Activated CD8-positive, alpha-beta T cell treated with anti-CD3 and anti-CD28 coated beads, Interleukin-2, amount 10 ng/mL, durations not matched to agents 7 days and 5 days (primary cell): Measurements from ENCODE around the gene KLF8. TPM values are rescaled to one million over a fixed set of nuclear protein-coding genes. Genes with fewer than 3 reads are reported as not detected.
"Not testable (repeated sequence)": the region's sequence is repeated elsewhere in the genome, so short reads cannot be mapped to it uniquely, and the experiment has no call there.

Experiments
- ATAC-seq: fragments of 150-1000 bp; cut with Tn5 transposase; one replicate; pipeline ENCODE4 v1.10.0; 2021; ENCODE audit warnings: moderate library complexity
- CTCF ChIA-PET: fragments of 350-600 bp; sonication (Branson Sonifier 250); formaldehyde crosslinking; loops from one replicate; lab custom pipeline; 2021; ENCODE audit warnings: antibody characterized with exemption; lab: Charles Lee
- POLR2A ChIA-PET: fragments of 350-600 bp; sonication (Branson Sonifier 250); formaldehyde crosslinking; loops from one replicate; lab custom pipeline; 2021; ENCODE audit warnings: antibody characterized with exemption; lab: Charles Lee
- DNase-seq: peaks from one replicate; pipeline ENCODE4 v3.0.0-alpha.2; 2020
- H3K27ac Mint-ChIP-seq: one replicate; pipeline ENCODE4 v1.8.0; 2021; ENCODE audit warnings: mild to moderate bottlenecking, mixed read lengths
- H3K27me3 Mint-ChIP-seq: one replicate; pipeline ENCODE4 v1.8.0; 2021; ENCODE audit warnings: low read depth, mixed read lengths
- H3K36me3 Mint-ChIP-seq: one replicate; pipeline ENCODE4 v1.8.0; 2021; ENCODE audit warnings: low read depth, mixed read lengths
- H3K4me1 Mint-ChIP-seq: one replicate; pipeline ENCODE4 v1.8.0; 2021; ENCODE audit warnings: low read depth, mixed read lengths
- H3K4me3 Mint-ChIP-seq: one replicate; pipeline ENCODE4 v1.8.0; 2021; ENCODE audit warnings: mild to moderate bottlenecking, mixed read lengths
- H3K9me3 Mint-ChIP-seq: one replicate; pipeline ENCODE4 v1.8.0; 2022; ENCODE audit warnings: mixed read lengths; ENCODE audit not compliant: insufficient read depth
- total RNA-seq, 2 experiments: library from RNA; stranded (reverse); gene quantifications; one replicate each; pipeline ENCODE4 v1.2.3, GENCODE V29; 2021

The KLF8 gene
- 1 to 10 TPM; 2.8 TPM for total RNA-seq

GRCh38 chrX:56232221-56233082 is at the start of gene KLF8:
TSS of gene KLF8 (plus strand) at chrX:56232356. CDS start at chrX:56233335, 979 bp downstream.
- no peaks in the 10 kb centered on the region for H3K36me3 Mint-ChIP-seq
- POLR2A ChIA-PET = no interaction called here
- ATAC-seq (peak; percentile 92), DNase-seq (peak; percentile 57)
- H3K27ac Mint-ChIP-seq = peak within 1 kb of the TSS; percentile 30
- H3K4me1 Mint-ChIP-seq = peaks cover 16% of the 10 kb centered on the region
- H3K27me3 Mint-ChIP-seq = peaks cover 16% of the 10 kb centered on the region
- no peaks in the 10 kb centered on the region for H3K9me3 Mint-ChIP-seq
- peak within 1 kb of the TSS; percentile 73 for H3K4me3 Mint-ChIP-seq
- CTCF ChIA-PET = interaction anchor here (1.0 to 2.4 kb wide), 3 partner anchors 9 to 324 kb away, joined by 3 to 17 read pairs (median 3); no protein-coding TSS in a partner anchor

GRCh38 chrX:56206945-56207344 is 25.2 kb upstream of the KLF8 start:
- POLR2A ChIA-PET, H3K9me3 Mint-ChIP-seq, H3K27me3 Mint-ChIP-seq: not testable (repeated sequence)

GRCh38 chrX:56211701-56212100 is 20.5 kb upstream of the KLF8 start:
- POLR2A ChIA-PET = no interaction called here

More at GRCh38 chrX:56206945-56207344, 25.2 kb upstream of the KLF8 start:
- H3K4me3 Mint-ChIP-seq, ATAC-seq, H3K27ac Mint-ChIP-seq, H3K4me1 Mint-ChIP-seq, DNase-seq, H3K36me3 Mint-ChIP-seq, CTCF ChIA-PET: not testable (repeated sequence)

GRCh38 chrX:56216332-56216731 is 15.8 kb upstream of the KLF8 start:
- CTCF ChIA-PET = interaction anchor here (0.6 kb wide), 1 partner anchor 512 kb away, joined by 3 read pairs; no protein-coding TSS in a partner anchor
- DNase-seq (no peak), ATAC-seq (no peak)
- H3K27me3 Mint-ChIP-seq = no peaks in the 10 kb centered on the region
- no peaks in the 10 kb centered on the region for H3K36me3 Mint-ChIP-seq
- H3K4me1 Mint-ChIP-seq = no peaks in the 10 kb centered on the region
- no peaks in the 10 kb centered on the region for H3K9me3 Mint-ChIP-seq
- no peak overlapping the region for H3K27ac Mint-ChIP-seq
- no peak overlapping the region for H3K4me3 Mint-ChIP-seq
- POLR2A ChIA-PET = no interaction called here

More at GRCh38 chrX:56211701-56212100, 20.5 kb upstream of the KLF8 start:
- CTCF ChIA-PET = no interaction called here
- no peaks in the 10 kb centered on the region for H3K9me3 Mint-ChIP-seq
- no peaks in the 10 kb centered on the region for H3K4me1 Mint-ChIP-seq
- no peak overlapping the region for H3K27ac Mint-ChIP-seq
- no peaks in the 10 kb centered on the region for H3K36me3 Mint-ChIP-seq
- no peaks in the 10 kb centered on the region for H3K27me3 Mint-ChIP-seq
- ATAC-seq = no peak
- no peak for DNase-seq
- no peak overlapping the region for H3K4me3 Mint-ChIP-seq

GRCh38 chrX:56219700-56220099 is 12.5 kb upstream of the KLF8 start:
- H3K27me3 Mint-ChIP-seq = no peaks in the 10 kb centered on the region
- no peaks in the 10 kb centered on the region for H3K36me3 Mint-ChIP-seq
- ATAC-seq (no peak), DNase-seq (no peak)
- POLR2A ChIA-PET = no interaction called here
- no peaks in the 10 kb centered on the region for H3K9me3 Mint-ChIP-seq
- H3K27ac Mint-ChIP-seq = no peak overlapping the region
- no peaks in the 10 kb centered on the region for H3K4me1 Mint-ChIP-seq
- H3K4me3 Mint-ChIP-seq = no peak overlapping the region
- CTCF ChIA-PET = no interaction called here

GRCh38 chrX:56221101-56221500 is 11.1 kb upstream of the KLF8 start:
- POLR2A ChIA-PET = no interaction called here
- CTCF ChIA-PET = interaction anchor here (1.5 kb wide), 1 partner anchor 28 kb away, joined by 4 read pairs; no protein-coding TSS in a partner anchor
- Mint-ChIP-seq H3K4me1 (no peaks in the 10 kb centered on the region), H3K27ac (no peak overlapping the region), H3K4me3 (no peak overlapping the region), H3K9me3 (no peaks in the 10 kb centered on the region), H3K27me3 (no peaks in the 10 kb centered on the region), H3K36me3 (no peaks in the 10 kb centered on the region)
- ATAC-seq (no peak), DNase-seq (no peak)

- DNase-seq = no peak
- Mint-ChIP-seq H3K9me3 (no peaks in the 10 kb centered on the region), H3K4me3 (no peak overlapping the region), H3K4me1 (no peaks in the 10 kb centered on the region), H3K27me3 (no peaks in the 10 kb centered on the region), H3K27ac (no peak overlapping the region), H3K36me3 (no peaks in the 10 kb centered on the region)
- CTCF ChIA-PET = interaction anchor here (1.0 kb wide), 1 partner anchor 11 kb away, joined by 3 read pairs; no protein-coding TSS in a partner anchor
- POLR2A ChIA-PET = no interaction called here
- ATAC-seq = no peak
Measured at GRCh38 chrX:56222473-56223000, 9.6 kb upstream of the KLF8 start.

- Mint-ChIP-seq H3K9me3 (no peaks in the 10 kb centered on the region), H3K27me3 (peaks cover 16% of the 10 kb centered on the region), H3K36me3 (no peaks in the 10 kb centered on the region), H3K4me3 (no peak overlapping the region), H3K27ac (no peak overlapping the region), H3K4me1 (peaks cover 4% of the 10 kb centered on the region)
- POLR2A ChIA-PET = no interaction called here
- DNase-seq = no peak
- CTCF ChIA-PET = no interaction called here
- no peak for ATAC-seq
Measured at GRCh38 chrX:56226980-56227379, 5.2 kb upstream of the KLF8 start.

- peaks cover 16% of the 10 kb centered on the region for H3K27me3 Mint-ChIP-seq
- H3K4me1 Mint-ChIP-seq = peaks cover 12% of the 10 kb centered on the region
- DNase-seq = no peak
- CTCF ChIA-PET = interaction anchor here (0.6 kb wide), 1 partner anchor 20 kb away, joined by 3 read pairs; no protein-coding TSS in a partner anchor
- no peak overlapping the region for H3K27ac Mint-ChIP-seq
- ATAC-seq = no peak
- no peak overlapping the region for H3K4me3 Mint-ChIP-seq
- no peaks in the 10 kb centered on the region for H3K36me3 Mint-ChIP-seq
- no peaks in the 10 kb centered on the region for H3K9me3 Mint-ChIP-seq
- POLR2A ChIA-PET = no interaction called here
Measured at GRCh38 chrX:56228914-56229313, 3.2 kb upstream of the KLF8 start.

- Mint-ChIP-seq H3K27me3 (peaks cover 16% of the 10 kb centered on the region), H3K36me3 (no peaks in the 10 kb centered on the region), H3K9me3 (no peaks in the 10 kb centered on the region), H3K4me1 (peaks cover 16% of the 10 kb centered on the region), H3K27ac (no peak overlapping the region), H3K4me3 (peak overlapping the region; percentile 73)
- ATAC-seq (no peak), DNase-seq (no peak)
- CTCF ChIA-PET = no interaction called here
- POLR2A ChIA-PET = no interaction called here
Measured at GRCh38 chrX:56231537-56232090, 542 bp upstream of the KLF8 start.

- ChIA-PET POLR2A (no interaction called here), CTCF (interaction anchor here (1.0 to 2.4 kb wide), 3 partner anchors 10 to 325 kb away, joined by 3 to 17 read pairs (median 3); no protein-coding TSS in a partner anchor)
- DNase-seq (no peak), ATAC-seq (no peak)
- peaks cover 16% of the 10 kb centered on the region for H3K27me3 Mint-ChIP-seq
- H3K36me3 Mint-ChIP-seq = no peaks in the 10 kb centered on the region
- H3K27ac Mint-ChIP-seq = no peak overlapping the region
- H3K4me3 Mint-ChIP-seq = peak overlapping the region; percentile 73
- H3K9me3 Mint-ChIP-seq = no peaks in the 10 kb centered on the region
- H3K4me1 Mint-ChIP-seq = peaks cover 16% of the 10 kb centered on the region
Measured at GRCh38 chrX:56233100-56233499, 944 bp downstream of the KLF8 start.
